GM18526 (cell line): ENCODE results near the gene SLC27A5.

Experiments used
- POLR2A ChIP-seq: IDR thresholded peaks from 3 replicates; pipeline ENCODE4 v1.6.1; 2011; ENCODE audit not compliant: insufficient read length; ENCODE audit errors: extremely low read depth

SLC27A5 gene

DNA sequence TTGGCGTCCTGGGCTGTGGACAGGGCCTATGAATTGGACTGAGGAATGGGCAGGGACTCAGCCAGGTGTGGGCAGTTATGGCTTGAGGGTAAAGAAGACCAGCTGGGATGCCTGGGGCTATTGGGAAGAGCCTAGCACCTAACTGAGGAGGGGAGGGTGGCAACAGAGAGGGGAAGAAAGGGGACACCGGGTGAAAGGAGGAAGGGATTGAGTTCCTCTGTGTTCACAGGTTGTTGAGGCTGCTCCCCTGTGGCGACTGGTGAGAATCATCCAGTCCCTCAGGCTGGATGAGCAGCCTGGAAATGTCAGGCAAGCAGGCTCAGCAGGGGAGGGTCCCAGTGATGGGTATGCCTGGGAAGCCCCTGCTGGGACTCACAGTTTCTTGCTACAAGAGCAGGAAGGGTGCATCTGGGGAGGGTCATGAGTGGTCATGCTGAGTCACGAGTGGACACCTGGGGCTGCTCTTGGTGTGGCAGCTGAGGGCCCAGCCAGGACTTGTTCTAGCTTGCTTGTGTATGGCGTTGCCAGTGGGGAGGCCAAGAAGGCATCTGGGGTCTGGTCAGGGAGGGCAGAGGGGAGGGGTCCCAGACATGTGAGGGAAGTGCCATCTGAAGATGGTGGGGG lies 43.5 kb downstream of the SLC27A5 start:
- TF ChIP-seq POLR2A, result no peak

DNA sequence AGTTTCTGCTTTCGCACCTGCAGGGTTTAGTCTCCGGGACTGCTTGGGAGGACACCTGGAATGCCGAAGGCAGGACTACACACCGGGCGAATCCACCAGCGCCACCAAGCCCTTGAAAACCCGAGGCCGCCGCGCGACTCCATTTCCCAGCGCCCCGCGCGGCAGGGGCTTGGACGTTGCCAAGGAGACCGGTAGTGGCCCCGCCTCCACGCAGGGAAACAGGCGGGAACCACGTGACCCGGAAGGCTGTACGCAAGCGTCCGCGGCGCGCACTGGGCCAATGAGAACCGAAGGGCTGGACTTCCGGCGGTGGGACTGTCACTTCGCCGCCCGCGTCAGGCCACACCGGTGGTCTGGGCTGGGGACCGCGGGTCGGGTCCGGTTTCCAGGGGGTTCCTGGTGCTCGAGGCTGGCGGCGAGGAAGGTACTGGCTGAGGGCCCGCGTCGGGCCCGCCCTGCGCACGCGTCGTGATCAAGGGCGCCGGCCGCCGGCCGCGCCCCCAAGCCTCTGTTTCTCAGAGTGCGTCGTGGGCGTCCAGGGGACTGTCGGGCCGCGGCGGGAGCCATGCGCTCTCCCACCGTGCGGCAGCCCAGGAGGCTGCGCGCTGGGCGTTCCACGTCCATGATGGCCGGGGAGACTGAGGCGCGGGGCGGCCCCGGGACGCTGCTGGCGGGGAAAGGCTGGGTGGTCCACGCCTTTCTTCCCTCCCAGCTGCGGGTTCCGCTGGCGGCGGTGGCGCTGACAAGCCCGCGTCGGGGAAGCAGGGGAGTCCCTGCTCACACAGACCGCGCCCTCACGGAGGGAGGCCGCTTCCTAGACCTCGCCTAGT lies 44.8 kb downstream of the SLC27A5 start, which contains the start of gene ZNF324:
TSS of gene ZNF324 (plus strand) at position 321 of the 830 bp plus-strand sequence. CDS start 2,106 bp downstream, outside the sequence.
- TF ChIP-seq POLR2A, result peak; percentile 74

DNA sequence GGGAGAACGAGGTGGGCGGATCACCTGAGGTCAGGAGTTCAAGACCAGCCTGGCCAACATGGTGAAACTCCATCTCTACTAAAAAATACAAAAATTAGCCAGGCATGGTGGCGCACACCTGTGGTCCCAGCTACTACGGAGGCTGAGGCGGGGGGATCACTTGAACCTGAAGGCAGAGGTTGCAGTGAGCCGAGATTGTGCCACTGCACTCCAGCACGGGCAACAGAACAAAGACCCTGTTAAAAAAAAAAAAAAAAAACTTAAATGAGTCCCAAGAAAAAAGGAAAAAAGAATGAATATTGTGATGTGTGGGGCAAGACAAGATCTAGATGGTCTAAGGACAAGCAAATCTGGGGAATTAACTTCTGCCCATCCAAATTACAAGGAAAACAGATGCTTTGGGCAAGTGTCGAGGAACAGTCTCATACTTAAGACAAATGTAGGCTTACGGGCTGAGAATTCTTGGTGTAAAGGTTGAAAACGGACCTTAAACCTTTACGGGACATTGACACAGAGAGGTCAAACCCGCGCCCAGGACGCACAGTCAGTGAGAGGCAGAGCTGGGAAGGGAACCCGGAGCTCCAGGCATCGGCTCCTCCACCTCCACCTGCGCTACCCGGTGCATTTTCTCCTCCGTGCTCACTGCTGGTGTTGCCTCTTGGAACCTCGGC lies 45.6 kb downstream of the SLC27A5 start:
- no peak for TF ChIP-seq POLR2A

DNA sequence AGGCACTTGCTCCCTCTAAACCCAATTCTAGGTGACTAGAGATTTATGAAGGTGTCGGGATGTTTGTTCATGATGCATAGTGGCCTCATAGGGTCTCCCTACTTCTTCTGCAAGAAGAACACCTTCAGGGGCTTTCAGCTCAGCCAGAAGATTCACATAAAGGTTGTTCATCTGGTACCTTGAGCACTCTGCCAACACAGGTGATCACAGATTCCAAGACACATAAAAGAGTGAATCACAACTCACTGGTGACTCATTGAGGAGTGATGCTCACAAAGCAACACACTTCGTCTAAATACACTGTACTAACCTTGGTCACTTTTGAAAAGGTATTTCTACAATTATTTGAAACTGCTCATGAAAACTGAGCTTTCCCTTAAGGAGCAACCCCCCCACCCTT lies 51.8 kb downstream of the SLC27A5 start:
- TF ChIP-seq POLR2A, result no peak

DNA sequence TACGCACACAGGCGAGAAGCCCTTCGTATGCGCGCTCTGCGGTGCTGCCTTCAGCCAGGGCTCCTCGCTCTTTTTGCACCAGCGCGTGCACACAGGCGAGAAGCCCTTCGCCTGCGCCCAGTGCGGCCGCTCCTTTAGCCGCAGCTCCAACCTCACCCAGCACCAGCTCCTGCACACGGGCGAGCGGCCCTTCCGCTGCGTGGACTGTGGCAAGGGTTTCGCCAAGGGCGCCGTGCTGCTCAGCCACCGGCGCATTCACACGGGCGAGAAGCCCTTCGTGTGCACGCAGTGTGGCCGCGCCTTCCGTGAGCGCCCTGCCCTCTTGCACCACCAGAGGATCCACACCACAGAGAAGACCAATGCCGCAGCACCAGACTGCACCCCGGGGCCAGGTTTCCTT lies 55.7 kb downstream of the SLC27A5 start:
- TF ChIP-seq POLR2A, result no peak

DNA sequence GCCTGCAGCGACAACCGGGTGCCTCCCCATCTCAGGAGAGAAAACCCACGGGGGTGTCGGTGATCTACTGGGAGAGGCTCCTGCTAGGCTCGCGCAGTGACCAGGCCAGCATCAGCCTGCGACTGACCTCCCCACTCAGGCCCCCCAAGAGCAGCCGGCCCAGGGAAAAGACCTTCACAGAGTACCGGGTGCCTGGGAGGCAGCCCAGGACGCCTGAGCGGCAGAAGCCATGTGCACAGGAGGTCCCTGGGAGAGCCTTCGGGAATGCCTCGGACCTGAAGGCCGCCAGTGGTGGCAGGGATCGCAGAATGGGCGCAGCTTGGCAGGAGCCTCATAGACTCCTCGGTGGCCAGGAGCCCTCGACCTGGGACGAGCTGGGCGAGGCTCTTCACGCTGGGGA lies 56.5 kb downstream of the SLC27A5 start:
- no peak for TF ChIP-seq POLR2A

DNA sequence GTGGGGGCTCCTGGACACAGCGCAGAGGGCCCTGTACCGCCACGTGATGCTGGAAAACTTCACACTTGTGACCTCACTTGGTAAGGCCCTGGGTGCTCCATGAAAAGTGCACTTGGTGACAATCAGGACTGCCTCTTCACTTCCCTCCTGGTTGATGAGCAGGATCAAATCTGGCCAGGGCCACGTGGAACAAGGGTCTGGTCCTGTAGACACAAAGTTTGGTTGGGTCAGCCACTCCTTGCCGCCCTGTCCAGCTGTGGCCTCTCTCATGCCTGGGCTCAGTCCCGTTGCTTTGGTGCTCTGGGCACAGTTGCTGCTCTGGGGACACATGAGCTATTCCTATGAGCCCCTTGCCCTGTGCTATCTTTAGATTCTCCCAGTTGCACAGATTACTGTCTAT lies 58.0 kb downstream of the SLC27A5 start:
- no peak for TF ChIP-seq POLR2A

DNA sequence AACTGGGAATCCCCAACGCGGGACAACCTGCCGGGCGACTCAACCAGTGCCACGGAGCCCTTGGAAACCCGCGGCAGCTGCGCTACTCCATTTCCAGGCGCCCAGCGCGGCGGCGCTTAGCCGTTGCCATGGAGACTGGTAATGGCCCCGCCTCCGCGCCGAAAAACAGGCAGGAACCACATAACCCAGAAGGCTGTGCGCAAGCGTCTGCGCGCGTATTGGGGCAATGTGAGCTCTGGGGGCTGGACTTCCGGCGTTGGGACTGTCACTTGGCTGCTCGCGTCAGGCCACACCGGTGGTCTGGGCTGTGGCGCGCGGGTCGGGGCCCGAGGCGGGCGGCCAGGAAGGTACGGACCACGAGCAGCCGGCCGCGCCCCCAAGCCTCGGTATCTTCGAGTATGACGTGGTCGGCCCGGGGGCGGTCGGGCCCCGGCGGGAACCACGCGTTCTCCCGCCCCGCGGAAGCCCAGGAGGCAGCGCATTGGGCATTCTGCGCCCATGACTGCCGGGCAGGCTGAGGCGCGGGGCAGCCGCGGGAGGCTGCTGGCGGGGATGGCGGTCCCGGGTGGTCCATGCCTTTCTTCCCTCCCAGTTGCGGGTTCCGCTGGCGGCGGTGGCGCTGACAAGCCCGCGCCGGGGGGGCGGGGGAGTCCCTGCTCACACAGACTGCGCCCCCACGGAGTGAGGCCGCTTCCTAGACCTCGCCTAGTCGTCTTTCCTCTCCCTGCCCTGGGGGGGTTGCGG lies 60.3 kb downstream of the SLC27A5 start, which contains the start of gene ZNF324B:
TSS of gene ZNF324B (plus strand) at position 265 of the 744 bp plus-strand sequence. CDS start 2,080 bp downstream, outside the sequence.
- TF ChIP-seq POLR2A, result peak; percentile 65

DNA sequence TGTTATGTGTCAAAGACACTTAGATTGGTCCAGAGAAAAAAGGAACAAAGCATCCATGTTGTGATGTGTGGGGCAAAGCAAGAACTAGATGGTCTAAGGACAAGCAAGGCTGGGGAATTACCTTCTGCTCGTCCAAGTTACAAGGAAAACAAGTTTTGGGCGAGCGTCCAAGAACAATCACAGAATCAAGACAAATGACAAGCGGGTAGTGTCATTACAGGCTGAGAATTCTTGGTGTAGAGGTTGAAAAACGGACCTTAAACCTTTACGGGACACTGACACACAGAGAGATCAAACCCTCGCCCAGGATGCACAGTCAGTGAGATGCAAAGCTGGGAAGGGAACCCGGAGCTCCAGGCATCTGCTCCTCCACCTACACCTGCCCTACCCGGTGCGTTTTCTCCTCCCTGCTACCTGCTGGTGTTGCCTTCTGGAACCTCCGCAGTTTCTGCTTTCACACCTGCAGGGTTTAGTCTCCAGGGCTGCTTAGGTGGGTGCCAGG lies 60.9 kb downstream of the SLC27A5 start:
- TF ChIP-seq POLR2A, result no peak
